ENCODE data around the gene RNGTT. TPM values are rescaled to one million over a fixed set of nuclear protein-coding genes. Genes with fewer than 3 reads are reported as not detected.

RNGTT gene
- polyA plus RNA-seq, 1 donor from 2014 or later, result 37.7 TPM

- Mint-ChIP-seq H3K4me1 (peaks cover 0 to 7% (median 1%) of the 10 kb centered on the region in 3 donors), H3K9me3 (no peaks in the 10 kb centered on the region), H3K36me3 (peaks cover 1% of the 10 kb centered on the region), H3K27ac (no peak overlapping the region), H3K27me3 (no peaks in the 10 kb centered on the region), H3K4me3 (no peak overlapping the region)
Observed at GRCh38 chr6:88871498-88871897, 91.9 kb downstream of the RNGTT start.

DNA sequence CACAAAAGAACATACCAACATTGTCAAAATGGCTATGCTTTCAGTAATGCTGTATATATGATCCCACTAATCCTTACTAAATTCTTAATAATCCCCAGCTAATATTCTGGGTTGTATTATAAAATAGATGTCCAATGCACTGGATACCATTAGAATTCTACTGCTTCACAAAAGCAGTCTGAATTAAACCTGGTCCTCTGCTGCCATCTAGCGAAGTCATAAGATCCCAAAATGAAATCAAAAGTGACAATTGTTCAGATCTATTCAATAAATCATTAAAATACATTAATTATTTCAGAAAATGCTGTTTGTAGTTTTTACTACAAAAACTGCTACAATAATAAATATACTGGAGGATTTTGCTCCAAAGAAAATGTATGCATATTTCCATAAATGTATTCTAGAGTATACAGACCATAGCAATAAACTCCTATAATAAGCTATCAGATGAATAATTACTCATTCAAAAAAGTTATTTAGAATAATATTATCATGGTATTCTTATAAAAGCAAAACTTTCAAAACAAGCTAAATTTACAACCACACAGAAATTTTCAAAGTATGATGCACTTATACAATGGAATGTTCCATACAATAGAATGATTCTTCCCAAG, 92.6 kb downstream of the RNGTT start:
- Mint-ChIP-seq H3K36me3 (peaks cover 3% of the 10 kb centered on the region), H3K4me3 (no peak overlapping the region), H3K27ac (no peak overlapping the region), H3K4me1 (peaks cover 4 to 13% (median 7%) of the 10 kb centered on the region in 3 donors), H3K9me3 (no peaks in the 10 kb centered on the region), H3K27me3 (no peaks in the 10 kb centered on the region)

- Mint-ChIP-seq H3K9me3 (no peaks in the 10 kb centered on the region), H3K4me1 (peaks cover 8 to 15% (median 13%) of the 10 kb centered on the region in 3 donors), H3K27me3 (no peaks in the 10 kb centered on the region), H3K27ac (no peak overlapping the region), H3K36me3 (peaks cover 3% of the 10 kb centered on the region), H3K4me3 (no peak overlapping the region)
Observed at GRCh38 chr6:88869263-88870020, 94.0 kb downstream of the RNGTT start.

DNA sequence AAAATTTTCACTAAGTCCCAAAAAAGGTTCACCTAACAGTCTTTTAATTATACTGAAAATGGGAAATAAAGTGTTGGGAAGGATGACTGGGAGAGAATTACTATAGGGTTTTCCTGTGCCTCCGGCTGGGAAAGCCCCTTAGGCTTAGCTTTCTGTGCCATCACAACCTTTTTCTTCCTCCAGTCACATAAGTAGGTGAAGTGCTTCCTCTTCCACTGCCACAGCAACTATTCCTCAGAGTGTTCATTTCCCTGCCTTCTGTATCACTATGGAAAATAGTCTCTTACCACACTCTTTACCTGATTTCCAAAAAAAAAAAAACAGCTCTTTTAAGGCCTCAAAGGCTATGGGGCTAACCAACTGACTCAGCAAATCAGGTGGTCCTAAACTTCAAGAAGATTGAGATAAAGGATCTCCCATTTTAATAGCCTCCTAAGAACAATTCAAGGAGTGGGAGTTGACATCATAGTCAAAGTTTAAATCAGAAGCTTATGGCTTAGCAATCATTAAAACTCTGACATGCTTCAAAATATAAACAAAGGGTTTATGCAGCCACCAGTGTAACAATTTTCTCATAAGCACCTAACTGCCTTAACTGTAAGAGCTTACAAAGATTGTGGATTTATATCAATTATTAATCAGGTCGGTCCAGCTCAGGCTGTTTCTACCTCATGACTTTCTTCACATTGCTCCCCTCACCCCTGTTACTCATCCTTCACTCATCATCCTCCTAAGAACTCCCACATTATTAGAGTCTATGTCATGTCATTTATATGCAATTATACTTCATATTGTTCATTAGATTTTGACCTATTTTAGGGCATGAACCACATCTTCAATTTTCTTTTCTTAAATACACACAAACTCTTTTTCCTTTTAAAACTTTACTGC, 95.3 kb downstream of the RNGTT start:
- Mint-ChIP-seq H3K27ac (peak overlapping the region in 2 of 3 donors; percentile 9 to 61), H3K9me3 (no peaks in the 10 kb centered on the region)

GRCh38 chr6:88866856-88867255, 96.6 kb downstream of the RNGTT start:
- Mint-ChIP-seq H3K36me3 (peaks cover 9% of the 10 kb centered on the region), H3K27me3 (no peaks in the 10 kb centered on the region), H3K9me3 (no peaks in the 10 kb centered on the region), H3K27ac (peak overlapping the region in 1 of 3 donors; percentile 22), H3K4me3 (peak overlapping the region in 1 of 4 donors; percentile 50), H3K4me1 (peaks cover 8 to 15% (median 13%) of the 10 kb centered on the region in 3 donors)

More for the DNA sequence above, 95.3 kb downstream of the RNGTT start:
- H3K36me3 Mint-ChIP-seq, result peaks cover 7% of the 10 kb centered on the region
- H3K4me1 Mint-ChIP-seq, result peaks cover 8 to 15% (median 13%) of the 10 kb centered on the region in 3 donors
- H3K27me3 Mint-ChIP-seq, result no peaks in the 10 kb centered on the region
- no peak overlapping the region for H3K4me3 Mint-ChIP-seq

DNA sequence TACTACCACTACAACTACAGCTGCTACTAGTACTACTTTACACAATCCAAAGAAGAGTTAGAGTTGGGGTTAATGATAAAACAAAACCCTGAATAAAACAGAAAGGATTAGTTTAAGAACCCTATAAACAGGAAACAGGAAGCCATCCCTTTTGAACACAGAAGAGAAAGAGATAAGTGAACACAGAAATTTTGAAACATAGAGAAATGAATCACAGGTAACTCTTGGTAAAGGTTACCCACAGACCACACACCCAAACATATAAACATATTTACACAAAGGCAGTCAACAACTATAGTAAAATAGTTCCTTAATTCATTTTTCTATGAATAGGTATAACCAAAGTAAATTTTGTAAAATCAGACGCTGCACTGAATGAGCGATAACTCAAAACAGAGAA, 98.1 kb downstream of the RNGTT start:
- Mint-ChIP-seq H3K27me3 (no peaks in the 10 kb centered on the region), H3K9me3 (no peaks in the 10 kb centered on the region), H3K4me1 (peaks cover 8 to 15% (median 13%) of the 10 kb centered on the region in 3 donors), H3K36me3 (peaks cover 12% of the 10 kb centered on the region), H3K4me3 (peak overlapping the region in 1 of 4 donors; percentile 18), H3K27ac (peak overlapping the region in 1 of 3 donors; percentile 46)

DNA sequence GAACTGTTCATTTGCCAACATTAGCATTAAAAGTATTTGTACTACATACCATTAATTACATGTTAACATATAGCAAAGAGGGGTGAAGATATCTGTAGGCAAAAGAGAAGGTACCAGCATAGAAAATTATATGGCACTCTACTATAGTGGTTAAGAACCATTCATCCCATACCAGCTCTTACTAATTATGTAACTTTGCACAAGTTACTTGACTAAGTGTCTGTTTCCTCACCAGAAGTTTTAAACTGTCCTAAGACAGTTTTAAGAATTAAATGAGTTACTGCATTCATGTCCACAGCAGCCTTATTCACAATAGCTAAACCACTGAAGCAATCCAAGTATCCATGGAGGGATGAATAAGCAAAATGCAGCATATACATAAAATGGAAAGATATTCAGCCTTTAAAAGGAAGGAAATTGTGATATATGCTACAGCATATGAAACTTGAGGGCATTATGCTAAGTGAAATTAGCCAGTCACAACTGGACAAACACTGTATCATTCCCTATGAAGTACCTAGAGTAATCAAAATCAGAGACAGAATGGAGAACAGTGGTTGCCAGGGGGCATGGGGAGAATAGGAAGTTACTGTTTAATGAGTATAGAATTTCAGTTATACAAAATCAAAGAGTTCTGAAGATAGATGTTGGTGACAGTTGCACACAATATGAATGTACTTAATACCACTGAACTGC, 98.9 kb downstream of the RNGTT start:
- Mint-ChIP-seq H3K9me3 (no peaks in the 10 kb centered on the region), H3K27ac (no peak overlapping the region), H3K27me3 (no peaks in the 10 kb centered on the region), H3K4me1 (peaks cover 8 to 15% (median 13%) of the 10 kb centered on the region in 3 donors), H3K36me3 (peaks cover 12% of the 10 kb centered on the region), H3K4me3 (no peak overlapping the region)

- no peaks in the 10 kb centered on the region for H3K9me3 Mint-ChIP-seq
- H3K27ac Mint-ChIP-seq, result no peak overlapping the region
- H3K4me3 Mint-ChIP-seq, result no peak overlapping the region
- H3K36me3 Mint-ChIP-seq, result peaks cover 12% of the 10 kb centered on the region
- peaks cover 3 to 6% (median 3%) of the 10 kb centered on the region in 3 donors for H3K4me1 Mint-ChIP-seq
- H3K27me3 Mint-ChIP-seq, result no peaks in the 10 kb centered on the region
Observed at GRCh38 chr6:88860310-88860709, 103.1 kb downstream of the RNGTT start.

DNA sequence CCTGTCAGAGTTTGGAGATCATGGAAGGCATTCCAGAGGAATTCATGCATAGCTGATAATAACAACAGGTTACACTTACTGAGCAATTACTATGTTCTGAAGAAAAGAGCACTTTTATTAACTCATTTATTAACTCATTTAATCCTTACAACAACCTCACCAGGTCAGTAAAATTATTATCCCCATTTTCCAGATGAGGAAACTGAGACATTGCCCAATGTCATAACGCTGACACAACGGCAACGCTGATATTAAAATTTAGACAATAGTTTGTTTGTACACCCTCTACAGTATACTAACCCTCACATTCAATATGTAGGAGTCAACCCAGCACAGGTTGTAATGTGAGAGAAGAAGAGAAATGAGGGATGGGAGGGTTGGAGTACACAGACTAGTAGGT, 105.0 kb downstream of the RNGTT start:
- Mint-ChIP-seq H3K27ac (no peak overlapping the region), H3K36me3 (peaks cover 8% of the 10 kb centered on the region), H3K27me3 (no peaks in the 10 kb centered on the region), H3K4me1 (peaks cover 0 to 2% (median 0%) of the 10 kb centered on the region in 3 donors), H3K4me3 (no peak overlapping the region), H3K9me3 (no peaks in the 10 kb centered on the region)

DNA sequence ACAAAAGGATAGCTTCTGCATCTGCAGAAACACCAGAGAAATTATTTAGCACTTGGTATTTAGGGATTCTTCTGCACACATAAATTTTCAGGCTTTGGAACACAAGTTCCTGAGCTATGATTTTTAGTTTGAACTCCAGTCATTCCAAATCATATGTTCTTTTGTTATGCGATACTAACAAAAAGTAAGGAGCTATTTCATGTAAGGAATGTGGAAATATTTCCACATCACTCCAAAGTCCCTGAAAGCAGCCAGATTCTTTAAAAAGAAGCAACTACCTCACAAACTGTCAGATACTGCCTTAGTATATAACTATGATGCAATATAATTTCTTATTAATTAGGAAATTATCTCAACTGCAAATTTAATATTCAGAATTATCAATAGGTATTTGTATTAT, 106.9 kb downstream of the RNGTT start:
- peaks cover 0 to 5% (median 0%) of the 10 kb centered on the region in 3 donors for H3K4me1 Mint-ChIP-seq
- H3K27ac Mint-ChIP-seq, result no peak overlapping the region
- H3K27me3 Mint-ChIP-seq, result no peaks in the 10 kb centered on the region
- H3K9me3 Mint-ChIP-seq, result no peaks in the 10 kb centered on the region
- peaks cover 10% of the 10 kb centered on the region for H3K36me3 Mint-ChIP-seq
- no peak overlapping the region for H3K4me3 Mint-ChIP-seq

GRCh38 chr6:88855541-88856147, 107.8 kb downstream of the RNGTT start:
- H3K36me3 Mint-ChIP-seq, result peaks cover 7% of the 10 kb centered on the region
- H3K27ac Mint-ChIP-seq, result no peak overlapping the region
- H3K4me3 Mint-ChIP-seq, result no peak overlapping the region
- no peaks in the 10 kb centered on the region for H3K27me3 Mint-ChIP-seq
- peaks cover 0 to 5% (median 0%) of the 10 kb centered on the region in 3 donors for H3K4me1 Mint-ChIP-seq
- H3K9me3 Mint-ChIP-seq, result no peaks in the 10 kb centered on the region

GRCh38 chr6:88852775-88853174, 110.6 kb downstream of the RNGTT start:
- Mint-ChIP-seq H3K36me3 (peaks cover 9% of the 10 kb centered on the region), H3K4me1 (peaks cover 0 to 6% (median 0%) of the 10 kb centered on the region in 3 donors), H3K27me3 (no peaks in the 10 kb centered on the region), H3K27ac (no peak overlapping the region), H3K4me3 (no peak overlapping the region), H3K9me3 (no peaks in the 10 kb centered on the region)

DNA sequence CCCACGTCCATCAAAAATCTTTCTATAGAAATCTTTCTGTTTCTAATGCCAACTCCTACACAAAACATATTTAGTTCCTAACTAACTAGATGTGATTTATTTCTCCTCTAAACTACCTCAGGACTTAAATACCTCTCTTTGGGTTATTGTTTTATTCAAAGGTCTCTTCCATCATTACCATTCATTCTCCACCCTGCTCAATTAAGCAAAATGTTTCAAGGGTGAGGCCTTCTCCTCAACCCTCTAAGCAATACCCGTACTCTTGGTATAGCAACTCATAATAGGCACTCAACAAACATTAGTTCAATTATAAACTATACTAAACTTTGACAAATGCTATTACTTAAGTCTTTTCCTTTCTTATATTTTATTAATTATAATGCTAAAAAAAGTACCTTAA, 111.4 kb downstream of the RNGTT start:
- Mint-ChIP-seq H3K27me3 (no peaks in the 10 kb centered on the region), H3K4me1 (peaks cover 0 to 6% (median 0%) of the 10 kb centered on the region in 3 donors), H3K36me3 (peaks cover 9% of the 10 kb centered on the region), H3K4me3 (no peak overlapping the region), H3K9me3 (no peaks in the 10 kb centered on the region), H3K27ac (no peak overlapping the region)

GRCh38 chr6:88848870-88849269, 114.5 kb downstream of the RNGTT start:
- no peak overlapping the region for H3K27ac Mint-ChIP-seq
- H3K4me1 Mint-ChIP-seq, result peaks cover 0 to 4% (median 0%) of the 10 kb centered on the region in 3 donors
- H3K4me3 Mint-ChIP-seq, result no peak overlapping the region
- H3K36me3 Mint-ChIP-seq, result peaks cover 7% of the 10 kb centered on the region
- no peaks in the 10 kb centered on the region for H3K9me3 Mint-ChIP-seq
- H3K27me3 Mint-ChIP-seq, result no peaks in the 10 kb centered on the region

Measured in IgD-negative memory B cell (primary cell).